ENCODE results near the gene SUSD3.

The SUSD3 gene

GRCh38 chr9:93030642-93031628 is 27.6 kb upstream of the SUSD3 start:
- DNase-seq = no peak

GRCh38 chr9:93031629-93032430 is 26.7 kb upstream of the SUSD3 start:
- no peak for DNase-seq

GRCh38 chr9:93032545-93032944 is 26.0 kb upstream of the SUSD3 start:
- DNase-seq = no peak

GRCh38 chr9:93033531-93033930 is 25.0 kb upstream of the SUSD3 start:
- DNase-seq = no peak

- no peak for DNase-seq
These were observed 23.3 kb upstream of the SUSD3 start for GRCh38 chr9:93035106-93035660.

- no peak for DNase-seq
These were observed 22.6 kb upstream of the SUSD3 start for GRCh38 chr9:93035821-93036351.

- no peak for DNase-seq
These were observed 21.5 kb upstream of the SUSD3 start for GRCh38 chr9:93036887-93037475.

GRCh38 chr9:93037476-93037971 is 21.0 kb upstream of the SUSD3 start:
- no peak for DNase-seq

- no peak for DNase-seq
These were observed 19.6 kb upstream of the SUSD3 start for GRCh38 chr9:93038918-93039317.

- DNase-seq = no peak
These were observed 19.0 kb upstream of the SUSD3 start for GRCh38 chr9:93039456-93039855.

- DNase-seq = no peak
These were observed 18.5 kb upstream of the SUSD3 start for GRCh38 chr9:93039976-93040375.

- DNase-seq = no peak
These were observed 18.1 kb upstream of the SUSD3 start for GRCh38 chr9:93040409-93040808.

- DNase-seq = no peak
These were observed 17.2 kb upstream of the SUSD3 start for GRCh38 chr9:93041108-93041802.

GRCh38 chr9:93043122-93043521 is 15.4 kb upstream of the SUSD3 start:
- no peak for DNase-seq

GRCh38 chr9:93045521-93045920 is 13.0 kb upstream of the SUSD3 start:
- no peak for DNase-seq

GRCh38 chr9:93048566-93049448 is 9.7 kb upstream of the SUSD3 start:
- no peak for DNase-seq

- DNase-seq = no peak
These were observed 9.0 kb upstream of the SUSD3 start for GRCh38 chr9:93049491-93049890.

- DNase-seq = no peak
These were observed 8.3 kb upstream of the SUSD3 start for GRCh38 chr9:93050231-93050630.

- no peak for DNase-seq
These were observed 6.8 kb upstream of the SUSD3 start for GRCh38 chr9:93051680-93052089.

- no peak for DNase-seq
These were observed 5.5 kb upstream of the SUSD3 start for GRCh38 chr9:93052791-93053540.
